Endometrial microvascular endothelial cells (primary cell): ENCODE measurements around the gene HEMK1. TPM values are rescaled to one million over a fixed set of nuclear protein-coding genes. Genes with fewer than 3 reads are reported as not detected.

Source experiments
- in situ Hi-C: cut with HindIII; loops from 2 replicates; pipeline ENCODE4 v1.10.0; 2017; ENCODE audit warnings: low sequenced_read_pairs, low pct_unique_long_range_greater_than_20kb; ENCODE audit errors: inconsistent ontology term
- total RNA-seq: library from RNA; depleted of rRNA; stranded (reverse); fragments of >200 nt; gene quantifications from one replicate; pipeline ENCODE4 v1.2.3, GENCODE V29; 2015; ENCODE audit errors: inconsistent ontology term

HEMK1 gene
- total RNA-seq, 1 donor from 2014 or later, result 14.7 TPM

GRCh38 chr3:50539356-50540286, 29.7 kb upstream of the HEMK1 start:
- in situ Hi-C loops, result loop anchor here (10.0 kb wide), 1 partner anchor 65 kb away; no protein-coding TSS in a partner anchor

- in situ Hi-C loops, result no loop called here
Observed at GRCh38 chr3:50542177-50543034, 26.9 kb upstream of the HEMK1 start.

DNA sequence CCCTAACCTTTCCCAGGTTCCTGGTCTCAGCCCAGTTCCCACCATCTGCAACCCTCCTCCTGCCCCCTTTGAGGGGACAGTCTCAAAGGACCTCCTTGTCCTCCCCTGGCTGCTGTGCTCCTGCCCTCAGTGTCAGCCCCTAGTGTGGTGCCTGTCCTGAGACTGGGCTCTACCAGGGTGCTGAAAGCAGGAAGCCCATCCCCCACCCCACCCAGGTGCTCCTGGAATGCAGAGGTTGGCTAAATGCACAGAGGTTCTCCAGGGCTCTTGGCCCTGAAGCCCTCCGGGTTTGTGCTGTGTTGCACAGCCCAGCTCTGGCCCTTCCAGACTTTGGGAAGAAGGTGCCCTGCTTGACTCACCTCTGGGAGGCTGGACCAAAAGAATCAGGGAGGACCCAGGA, 23.5 kb upstream of the HEMK1 start:
- in situ Hi-C loops, result no loop called here

DNA sequence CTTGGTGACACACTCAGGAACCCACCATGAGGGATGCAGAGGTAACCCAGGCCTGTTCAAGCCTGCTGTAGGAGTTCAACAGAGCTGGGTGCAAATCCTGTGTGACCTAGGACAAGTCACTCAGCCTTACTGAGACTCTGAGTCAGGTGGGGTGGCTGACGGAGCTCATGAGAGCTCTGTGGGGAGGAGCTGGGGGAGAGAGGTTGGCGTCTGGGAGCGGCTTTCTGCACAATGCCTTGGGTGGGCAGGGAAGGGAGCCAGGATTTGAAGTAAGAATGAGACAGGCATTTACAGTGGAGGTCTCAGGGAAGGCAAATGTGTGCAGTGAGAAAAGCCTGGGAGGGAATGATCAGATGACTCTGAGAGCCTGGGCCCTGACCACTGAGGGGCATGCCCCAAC, 20.1 kb upstream of the HEMK1 start:
- in situ Hi-C loops, result no loop called here

DNA sequence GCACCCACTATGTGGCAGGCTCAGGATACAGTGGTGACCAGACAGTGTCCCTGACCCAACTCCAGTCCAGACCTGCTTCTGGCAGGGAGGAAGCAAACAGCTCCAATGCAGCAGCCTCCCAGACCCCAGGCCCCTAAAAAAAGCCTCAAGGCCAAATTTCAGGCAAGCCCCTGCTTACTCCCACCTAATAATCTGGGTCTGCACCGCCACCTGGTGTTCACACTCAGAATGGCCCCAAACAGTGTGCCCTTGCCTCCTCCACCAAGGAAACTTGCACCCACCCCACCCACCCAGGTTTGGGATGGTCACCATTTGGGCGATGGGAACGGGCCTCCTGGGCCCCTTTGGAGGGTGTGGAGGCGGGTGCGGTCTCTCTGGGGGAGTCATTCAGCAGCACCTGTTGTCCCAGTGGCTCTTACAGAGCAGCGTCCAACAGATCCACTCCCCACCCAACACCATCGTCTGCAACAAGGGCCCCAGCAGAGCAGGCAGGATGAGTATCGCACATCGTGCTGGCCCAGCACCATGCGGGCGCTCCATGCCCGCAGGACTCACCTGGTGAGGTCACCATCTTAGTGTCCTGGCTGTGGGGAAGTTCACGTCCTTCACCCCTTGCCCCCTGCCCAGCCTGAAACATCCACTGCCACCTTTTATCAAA, 19.1 kb upstream of the HEMK1 start:
- in situ Hi-C loops, result no loop called here

DNA sequence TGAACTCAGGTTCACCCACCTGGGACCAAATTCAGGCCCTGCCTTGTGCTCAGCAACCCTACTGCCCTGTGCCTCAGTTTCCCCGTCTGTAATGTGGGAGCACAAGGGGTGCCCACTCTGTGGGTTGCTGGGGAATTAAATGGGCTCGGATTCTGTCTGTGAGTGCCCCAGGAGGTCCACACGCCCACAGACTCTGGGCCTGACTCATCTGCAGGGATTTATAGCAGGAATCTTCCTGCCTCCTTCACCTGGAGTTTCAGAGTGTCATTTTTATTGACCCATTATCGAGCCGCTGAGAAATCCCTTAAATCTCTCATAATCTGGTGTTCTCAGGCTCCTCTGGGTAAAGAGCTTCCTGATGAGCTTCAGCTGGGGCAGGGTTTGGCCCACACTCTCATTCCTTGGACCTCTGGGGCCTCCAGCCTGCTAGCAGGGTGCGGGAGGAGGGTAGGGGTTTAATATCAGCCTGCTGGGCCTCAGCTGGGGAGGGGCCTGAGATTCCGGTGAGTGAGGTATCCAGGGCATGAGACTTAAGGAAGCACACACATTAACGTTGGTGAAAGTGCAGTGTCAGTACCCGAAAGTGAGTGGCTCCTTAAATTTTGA, 18.2 kb upstream of the HEMK1 start:
- in situ Hi-C loops, result no loop called here

- in situ Hi-C loops, result no loop called here
Observed at GRCh38 chr3:50551681-50552435, 17.5 kb upstream of the HEMK1 start.

GRCh38 chr3:50552598-50552997, 16.7 kb upstream of the HEMK1 start:
- in situ Hi-C loops, result no loop called here

- in situ Hi-C loops, result no loop called here
Observed at GRCh38 chr3:50554553-50554952, 14.8 kb upstream of the HEMK1 start.

GRCh38 chr3:50557106-50557505, 12.2 kb upstream of the HEMK1 start:
- in situ Hi-C loops, result no loop called here

GRCh38 chr3:50557915-50558314, 11.4 kb upstream of the HEMK1 start:
- in situ Hi-C loops, result no loop called here

- in situ Hi-C loops, result no loop called here
Observed at GRCh38 chr3:50559702-50560101, 9.6 kb upstream of the HEMK1 start.

- in situ Hi-C loops, result no loop called here
Observed at GRCh38 chr3:50562861-50563260, 6.5 kb upstream of the HEMK1 start.

DNA sequence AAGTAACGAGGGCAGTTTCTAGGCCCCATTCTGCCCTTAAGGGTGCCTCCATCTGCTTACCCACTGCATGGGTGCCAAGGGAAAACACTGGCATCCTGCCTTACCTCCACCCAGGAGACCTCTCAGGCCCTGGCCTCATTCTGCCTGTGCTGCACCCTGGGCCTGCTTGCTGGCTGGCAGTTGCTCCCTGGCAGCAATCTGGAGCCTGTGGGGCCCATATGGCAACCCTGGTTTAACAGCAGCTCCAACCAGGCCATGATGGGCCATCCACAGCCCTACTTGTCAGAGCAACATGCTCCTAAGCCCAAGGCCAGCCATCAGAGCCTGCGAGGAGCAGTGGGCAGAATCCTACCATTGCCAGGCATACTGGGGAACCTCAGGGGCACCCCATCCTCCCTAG, 5.5 kb upstream of the HEMK1 start:
- in situ Hi-C loops, result no loop called here

GRCh38 chr3:50564321-50564720, 5.0 kb upstream of the HEMK1 start:
- in situ Hi-C loops, result no loop called here

DNA sequence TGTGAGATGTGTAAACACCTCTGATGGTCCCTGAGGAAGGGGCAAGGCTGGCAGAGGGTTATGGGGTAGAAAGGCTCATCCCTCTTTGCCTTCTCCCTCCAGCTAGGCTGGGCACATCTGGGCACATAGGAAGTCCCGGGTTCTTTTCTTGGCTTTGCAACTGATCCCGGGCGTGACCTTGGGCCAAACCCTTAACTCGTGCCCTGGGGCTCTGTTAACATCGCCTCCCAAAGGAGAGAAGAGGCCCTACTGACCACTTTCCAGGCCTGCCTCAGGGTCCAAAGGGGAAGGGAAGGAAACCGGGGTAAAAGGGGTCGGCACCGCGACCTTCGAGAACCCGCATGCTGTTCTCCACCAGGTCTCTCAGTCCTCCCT, 2.3 kb upstream of the HEMK1 start:
- in situ Hi-C loops, result no loop called here

DNA sequence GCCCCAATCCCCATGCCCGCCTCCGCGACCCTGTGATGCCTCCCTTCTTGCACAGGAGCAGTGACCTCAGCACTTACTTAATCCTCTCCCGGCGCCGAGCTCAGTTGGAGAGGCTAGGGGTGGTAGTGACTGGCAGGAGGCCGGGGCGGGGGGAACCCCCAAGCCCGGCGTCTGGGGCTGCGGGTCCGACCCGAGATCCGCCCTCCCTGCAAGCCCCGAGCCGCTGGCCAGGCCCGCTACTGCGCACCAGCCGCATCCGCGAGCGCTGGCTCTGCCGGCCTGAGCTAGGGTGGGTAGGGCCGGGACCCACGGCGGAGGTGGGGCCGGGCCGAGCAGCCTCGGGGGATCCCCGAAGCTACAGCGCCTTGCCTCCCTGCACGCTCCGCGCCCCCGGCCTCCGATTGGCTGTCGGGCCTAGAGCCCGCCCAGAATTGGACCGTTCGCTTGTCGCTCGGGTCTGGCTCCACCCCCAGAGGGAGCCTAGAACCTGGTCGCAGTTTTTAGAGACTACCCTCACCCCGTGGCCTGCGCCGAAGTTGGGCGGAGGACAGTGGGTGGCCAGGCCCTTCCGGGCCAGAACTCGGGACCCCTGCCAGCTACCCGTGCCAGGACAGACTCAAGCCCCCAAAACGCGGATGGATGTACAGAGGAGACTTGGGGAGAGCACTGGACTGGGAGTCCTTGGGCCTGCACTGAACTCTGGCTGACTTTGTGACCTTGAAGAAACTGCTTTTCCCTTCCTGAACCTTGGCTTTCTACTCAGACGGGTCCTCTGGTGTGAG, 1.7 kb upstream of the HEMK1 start, which contains the start of gene C3orf18:
C3orf18 (minus strand) TSS at position 362 of the 782 bp plus-strand sequence. CDS start 2,048 bp downstream, outside the sequence.
- in situ Hi-C loops, result no loop called here
